Right renal cortex interstitium (tissue), 3 donors: ENCODE data around the gene DPP7. TPM values are rescaled to one million over a fixed set of nuclear protein-coding genes. Genes with fewer than 3 reads are reported as not detected.

Experiments used
- DNase-seq, 3 donors: peaks; one replicate each; pipeline ENCODE4 v3.0.0-alpha.2; 2013; ENCODE audit warnings: low read depth in 3 of 3, low spot score in 2 of 3
- polyA plus RNA-seq, 3 donors: library from polyadenylated mRNA; unstranded; fragments of 120-200 nt; gene quantifications; one replicate each; pipeline ENCODE4 v1.2.1, GENCODE V29; 2013; ENCODE audit not compliant: insufficient read length in 3 of 3

DPP7 gene
- polyA plus RNA-seq, result 10 to 100 TPM; 11.8 to 19.8 (median 11.9) TPM

GRCh38 chr9:137114613-137115393, at the start of gene DPP7:
Gene DPP7 (minus strand): TSS chr9:137114733. CDS start chr9:137114713, 20 bp downstream.
- no peak for DNase-seq

DNA sequence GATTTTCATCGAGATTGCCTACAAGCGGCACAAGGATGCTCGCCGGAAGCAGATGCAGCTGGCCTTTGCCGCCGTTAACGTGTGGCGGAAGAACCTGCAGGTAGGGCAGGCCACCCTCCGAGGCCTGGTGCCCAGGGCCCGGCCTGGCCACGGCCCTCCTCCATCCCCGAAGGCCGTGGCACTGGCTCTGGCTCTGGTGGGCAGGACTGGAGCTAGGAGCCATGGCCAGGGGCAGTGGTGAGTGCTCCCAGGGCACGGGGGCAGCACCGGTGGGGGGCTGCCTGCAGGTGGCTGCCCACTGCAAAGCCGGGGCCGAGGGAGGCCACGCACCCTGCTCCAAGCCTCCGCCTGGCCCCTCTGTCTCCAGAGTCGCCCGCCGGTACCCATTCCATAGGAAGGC, 49.3 kb upstream of the DPP7 start:
- no peak for DNase-seq

DNA sequence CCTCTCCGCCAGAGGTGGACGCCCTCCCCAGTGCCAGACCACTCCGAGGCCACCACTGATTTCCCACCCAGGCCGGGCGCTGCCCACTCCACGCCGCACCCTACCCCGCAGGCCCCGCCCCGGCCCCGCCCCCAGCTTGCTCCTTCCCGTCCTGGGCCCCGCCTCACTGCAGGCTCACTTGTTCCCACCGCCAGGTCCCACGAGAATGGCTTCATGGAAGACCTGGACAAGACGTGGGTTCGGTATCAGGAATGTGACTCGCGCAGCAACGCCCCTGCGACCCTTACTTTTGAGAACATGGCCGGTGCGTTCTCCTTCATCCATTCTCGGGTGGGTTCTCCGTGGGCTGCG, 48.8 kb upstream of the DPP7 start:
- no peak for DNase-seq

- DNase-seq, result no peak
Measured at GRCh38 chr9:137162505-137163364, 48.2 kb upstream of the DPP7 start.

DNA sequence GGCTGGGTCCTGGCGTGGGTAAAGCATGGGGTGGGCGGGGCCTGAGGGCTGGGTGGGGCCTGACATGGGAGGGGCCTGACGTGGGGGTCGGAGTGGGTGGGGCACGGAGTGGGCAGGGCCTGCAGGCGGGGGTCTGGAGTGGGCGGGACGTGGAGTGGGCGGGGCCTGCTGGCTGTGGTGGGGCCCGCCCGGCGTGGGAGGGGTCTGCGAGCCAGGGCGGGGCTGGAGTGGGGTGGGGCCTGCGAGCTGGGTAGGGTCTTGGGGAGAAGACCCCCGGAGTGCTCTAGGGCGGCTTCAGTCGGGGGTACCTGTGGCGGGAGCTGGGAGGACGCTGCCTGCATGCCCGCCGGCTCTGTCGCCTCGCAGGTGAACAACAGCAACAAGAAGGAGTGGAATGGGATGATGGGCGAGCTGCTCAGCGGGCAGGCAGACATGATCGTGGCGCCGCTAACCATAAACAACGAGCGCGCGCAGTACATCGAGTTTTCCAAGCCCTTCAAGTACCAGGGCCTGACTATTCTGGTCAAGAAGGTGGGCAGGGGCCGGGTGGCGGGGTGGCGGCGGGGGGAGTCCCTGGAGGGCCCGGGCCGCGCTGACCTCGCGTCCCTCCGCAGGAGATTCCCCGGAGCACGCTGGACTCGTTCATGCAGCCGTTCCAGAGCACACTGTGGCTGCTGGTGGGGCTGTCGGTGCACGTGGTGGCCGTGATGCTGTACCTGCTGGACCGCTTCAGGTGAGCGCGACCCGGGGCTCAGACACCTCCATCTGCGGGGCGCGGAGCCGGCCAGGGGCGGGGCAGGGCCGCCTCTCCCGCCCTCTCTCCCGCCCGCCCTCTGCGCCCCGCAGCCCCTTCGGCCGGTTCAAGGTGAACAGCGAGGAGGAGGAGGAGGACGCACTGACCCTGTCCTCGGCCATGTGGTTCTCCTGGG, 47.3 kb upstream of the DPP7 start:
- no peak for DNase-seq

DNA sequence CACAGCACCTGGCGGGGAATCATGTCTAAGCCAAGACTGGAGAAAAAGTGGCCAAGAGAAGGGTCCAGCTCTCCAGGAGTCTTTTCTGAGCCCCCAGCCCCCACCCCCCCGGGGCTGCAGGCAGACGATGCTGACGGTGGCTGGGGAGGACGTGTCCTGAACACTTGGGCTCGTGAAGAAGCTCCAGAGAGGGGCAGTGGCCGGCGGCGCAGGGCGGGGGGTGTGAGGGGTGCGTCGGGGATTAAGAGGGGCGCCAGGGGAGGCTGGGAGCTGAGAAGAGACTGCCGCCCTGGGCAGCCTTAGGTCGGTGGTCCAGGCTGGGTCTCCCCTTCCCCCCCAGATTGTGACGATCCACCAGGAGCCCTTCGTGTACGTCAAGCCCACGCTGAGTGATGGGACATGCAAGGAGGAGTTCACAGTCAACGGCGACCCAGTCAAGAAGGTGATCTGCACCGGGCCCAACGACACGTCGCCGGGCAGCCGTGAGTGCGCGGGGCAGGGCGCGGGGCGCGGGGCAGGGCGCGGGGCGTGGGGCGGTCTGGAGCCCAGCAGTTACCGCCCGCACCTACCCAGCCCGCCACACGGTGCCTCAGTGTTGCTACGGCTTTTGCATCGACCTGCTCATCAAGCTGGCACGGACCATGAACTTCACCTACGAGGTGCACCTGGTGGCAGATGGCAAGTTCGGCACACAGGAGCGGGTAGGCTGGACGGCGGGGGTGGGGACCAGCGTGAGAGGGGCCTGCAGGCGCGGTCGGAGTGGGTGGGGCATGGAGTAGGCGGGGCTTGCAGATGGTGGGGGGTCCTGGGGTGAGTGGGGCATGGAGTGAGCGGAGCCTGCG, 46.4 kb upstream of the DPP7 start:
- no peak for DNase-seq

- DNase-seq, result no peak
Measured at GRCh38 chr9:137160054-137160425, 45.5 kb upstream of the DPP7 start.

- no peak for DNase-seq
Measured at GRCh38 chr9:137159105-137160053, 44.8 kb upstream of the DPP7 start.

DNA sequence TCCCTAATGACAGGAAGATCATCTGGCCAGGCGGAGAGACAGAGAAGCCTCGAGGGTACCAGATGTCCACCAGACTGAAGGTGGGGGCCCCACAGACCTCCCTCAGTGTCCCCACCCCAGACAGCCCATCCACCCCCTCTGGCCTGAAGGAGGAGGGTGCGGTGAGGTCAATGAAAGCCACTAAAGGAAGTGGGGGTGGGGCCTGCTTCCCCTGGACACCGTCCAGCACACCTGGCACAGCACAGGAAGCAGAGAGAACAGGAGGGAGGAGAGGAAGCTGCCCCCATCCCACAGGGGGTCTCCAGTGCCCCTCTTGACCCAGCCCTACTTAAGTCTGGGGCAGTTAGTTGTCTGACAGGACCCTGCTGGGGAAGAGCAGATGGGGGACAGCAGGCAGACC, 44.1 kb upstream of the DPP7 start:
- no peak for DNase-seq

DNA sequence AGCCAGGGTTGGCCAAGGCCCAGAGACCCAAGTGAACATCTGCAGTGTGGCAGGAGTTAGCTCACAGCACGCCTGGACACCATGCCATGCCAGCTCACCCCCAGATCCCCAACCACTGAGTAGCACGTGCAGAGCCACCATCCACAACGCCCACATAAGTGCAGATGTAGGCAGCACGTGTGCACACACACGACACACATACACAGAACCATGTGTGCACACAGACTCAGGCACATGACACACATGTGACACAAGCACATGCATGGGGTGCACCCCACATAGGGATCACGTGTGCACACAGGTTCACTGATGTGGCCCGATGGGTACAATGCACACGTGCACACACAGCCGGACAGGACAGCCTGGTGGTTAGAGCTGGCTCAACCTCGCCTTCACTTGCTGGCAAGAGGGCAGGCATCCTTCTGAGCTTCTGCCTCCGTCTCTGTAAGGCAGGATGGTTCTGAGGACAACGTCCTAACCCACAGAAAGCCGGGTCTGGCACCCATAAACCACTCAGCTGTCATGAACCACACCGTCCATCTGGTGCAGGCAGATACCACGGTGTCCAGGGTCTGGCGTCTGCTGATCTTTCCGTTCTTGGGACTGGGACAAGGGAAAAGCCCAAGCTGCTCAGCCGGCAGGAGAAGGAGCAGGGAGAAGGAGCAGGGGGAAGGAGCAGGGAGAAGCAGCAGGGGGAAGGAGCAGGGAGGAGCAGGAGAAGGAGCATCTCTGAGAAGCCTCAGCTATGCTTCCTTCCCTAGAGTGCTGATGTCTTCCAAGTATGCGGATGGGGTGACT, 43.3 kb upstream of the DPP7 start:
- no peak for DNase-seq

DNA sequence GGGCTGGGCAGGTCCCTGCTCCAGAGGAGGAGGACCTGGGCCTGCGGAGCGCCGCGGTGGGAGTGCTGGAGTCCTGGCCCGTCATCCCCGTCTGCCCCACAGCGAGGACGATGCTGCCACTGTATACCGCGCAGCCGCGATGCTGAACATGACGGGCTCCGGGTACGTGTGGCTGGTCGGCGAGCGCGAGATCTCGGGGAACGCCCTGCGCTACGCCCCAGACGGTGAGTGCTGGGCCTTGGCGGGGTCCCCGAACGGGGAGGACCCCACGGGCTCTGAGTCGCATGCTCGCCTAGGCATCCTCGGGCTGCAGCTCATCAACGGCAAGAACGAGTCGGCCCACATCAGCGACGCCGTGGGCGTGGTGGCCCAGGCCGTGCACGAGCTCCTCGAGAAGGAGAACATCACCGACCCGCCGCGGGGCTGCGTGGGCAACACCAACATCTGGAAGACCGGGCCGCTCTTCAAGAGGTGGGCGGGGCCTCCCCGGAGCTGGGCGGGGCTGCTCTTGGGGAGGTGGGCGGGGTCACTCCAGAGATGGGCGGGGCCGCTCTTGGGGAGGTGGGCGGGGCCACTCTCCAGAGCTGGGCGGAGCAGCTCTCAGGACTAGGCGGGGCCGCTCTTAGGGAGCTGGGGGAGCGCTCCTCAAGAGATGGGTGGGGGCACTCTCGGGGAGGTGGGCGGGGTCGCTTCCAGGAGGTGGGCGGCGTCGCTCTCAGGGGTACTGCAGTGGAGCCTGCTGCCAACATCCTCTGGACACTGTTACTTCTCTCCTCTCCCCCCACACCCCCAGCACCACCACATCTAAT, 42.2 kb upstream of the DPP7 start:
- DNase-seq, result no peak

DNA sequence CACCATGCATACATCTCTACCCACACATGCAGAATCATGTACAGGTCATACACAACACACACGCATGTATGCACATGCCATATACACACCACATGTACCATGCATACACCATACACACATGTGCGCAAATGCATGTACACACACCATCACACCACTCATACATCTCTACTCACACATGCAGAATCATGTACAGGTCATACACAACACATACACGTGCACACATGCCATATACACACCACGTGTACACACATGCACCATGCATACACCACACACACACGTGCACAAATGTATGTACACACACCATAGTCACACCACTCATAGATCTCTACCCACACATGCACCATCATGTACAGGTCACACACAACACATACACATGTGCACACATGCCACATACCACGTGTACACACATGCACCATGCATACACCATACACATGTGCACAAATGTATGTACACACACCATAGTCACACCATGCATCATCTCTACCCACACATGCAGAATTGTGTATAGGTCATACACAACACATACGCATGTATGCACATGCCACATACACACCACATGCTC, 38.4 kb upstream of the DPP7 start:
- DNase-seq, result no peak

GRCh38 chr9:137150617-137151457, 36.3 kb upstream of the DPP7 start:
- no peak for DNase-seq

GRCh38 chr9:137149942-137150616, 35.5 kb upstream of the DPP7 start:
- no peak for DNase-seq

GRCh38 chr9:137149363-137149762, 34.8 kb upstream of the DPP7 start:
- no peak for DNase-seq
